GM21619 (cell line): ENCODE results near the gene PHACTR4.
"Not testable (repeated sequence)": the region's sequence is repeated elsewhere in the genome, so short reads cannot be mapped to it uniquely, and the experiment has no call there.

ENCODE experiments used
- ATAC-seq: cut with Tn5 transposase; IDR thresholded peaks from one replicate; pipeline ENCODE4 v1.9.1; 2021; ENCODE audit not compliant: unreplicated experiment

The PHACTR4 gene

DNA sequence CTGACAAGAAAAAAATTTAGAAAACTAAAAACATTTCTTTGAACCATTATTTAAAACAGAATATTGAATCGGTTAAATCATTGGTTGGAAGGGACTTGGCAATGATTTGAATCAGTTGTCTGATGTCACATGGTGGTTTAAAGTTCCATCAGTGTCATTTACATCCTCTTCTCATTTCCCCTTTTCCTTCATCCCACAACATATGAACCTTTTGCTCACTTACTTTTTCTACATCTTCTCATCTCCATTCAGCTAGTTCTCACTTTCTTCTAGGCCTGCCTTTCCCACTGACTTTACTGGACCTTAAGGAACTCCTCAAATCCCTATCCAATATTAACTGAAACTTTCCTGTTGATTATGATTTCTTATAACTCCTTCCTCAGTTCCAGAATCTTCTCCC, 58.5 kb downstream of the PHACTR4 start:
- ATAC-seq: no peak

- ATAC-seq: no peak
Observed at GRCh38 chr1:28428990-28429520, 59.5 kb downstream of the PHACTR4 start.

DNA sequence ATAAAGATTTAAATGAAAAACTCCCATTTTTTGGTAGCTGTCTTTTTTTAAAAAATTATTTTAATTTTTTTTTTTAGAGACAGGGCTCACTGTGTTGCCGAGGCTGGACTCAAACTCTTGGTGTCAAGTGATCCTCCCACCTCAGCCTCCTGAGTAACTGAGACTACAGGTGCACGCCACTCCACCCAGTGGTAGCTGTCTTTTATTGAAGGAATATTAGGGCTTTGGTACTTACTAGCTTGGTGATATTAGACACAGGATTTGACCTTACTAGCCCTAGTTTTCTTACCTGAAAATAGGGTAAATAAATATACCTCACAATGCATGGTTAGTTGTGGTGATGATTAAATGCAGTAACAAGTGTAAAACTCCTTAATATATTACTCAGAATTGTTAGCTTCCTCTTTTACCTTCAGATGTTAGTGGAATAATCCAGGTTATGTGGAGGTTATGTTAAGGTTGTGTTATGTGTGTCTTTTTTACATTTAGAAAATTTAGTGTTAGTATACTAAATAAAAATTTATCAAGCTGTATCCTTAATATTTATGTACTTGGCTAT, 66.8 kb downstream of the PHACTR4 start:
- no peak for ATAC-seq

GRCh38 chr1:28437264-28437923, 67.9 kb downstream of the PHACTR4 start:
- no peak for ATAC-seq

DNA sequence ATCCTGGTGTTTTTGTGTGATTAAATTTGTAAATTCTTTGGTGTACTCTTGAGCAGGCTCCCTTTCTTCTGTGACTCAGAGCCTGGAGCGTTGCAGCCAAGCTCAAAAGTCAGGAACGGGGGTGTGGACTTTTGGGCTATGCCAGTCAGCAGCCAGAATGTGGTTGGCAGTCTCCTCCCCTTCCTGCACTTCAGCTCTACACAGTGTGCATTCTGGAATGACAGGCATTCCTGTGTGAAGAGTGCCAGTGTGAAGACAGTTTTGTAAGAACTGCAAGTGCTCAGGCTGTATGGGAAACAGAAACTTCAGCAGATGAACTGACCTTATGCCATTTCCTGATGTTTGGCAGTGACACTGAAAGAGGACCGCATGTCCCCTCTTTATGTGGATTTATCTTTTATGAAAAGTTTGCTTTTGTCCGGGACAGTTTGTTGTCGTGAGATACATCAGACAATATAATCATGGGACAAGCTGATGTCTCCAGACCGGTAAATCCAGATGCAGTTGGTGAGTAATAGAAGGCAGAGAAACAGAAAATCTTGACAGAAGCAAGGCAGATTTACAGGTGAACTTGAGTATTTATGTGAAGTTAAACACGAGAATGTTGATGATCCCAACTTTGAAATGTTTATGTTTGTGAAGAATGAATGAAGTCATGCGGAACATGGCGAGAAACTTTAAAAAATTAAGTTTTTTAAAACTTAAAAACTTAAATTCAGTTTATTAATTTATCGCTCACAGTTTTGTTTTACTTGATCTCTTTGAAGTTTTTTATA, 68.6 kb downstream of the PHACTR4 start:
- ATAC-seq: no peak

- ATAC-seq: no peak
Observed at GRCh38 chr1:28439320-28439719, 69.8 kb downstream of the PHACTR4 start.

- ATAC-seq: no peak
Observed at GRCh38 chr1:28441674-28442073, 72.1 kb downstream of the PHACTR4 start.

- ATAC-seq: no peak
Observed at GRCh38 chr1:28443550-28443949, 74.0 kb downstream of the PHACTR4 start.

DNA sequence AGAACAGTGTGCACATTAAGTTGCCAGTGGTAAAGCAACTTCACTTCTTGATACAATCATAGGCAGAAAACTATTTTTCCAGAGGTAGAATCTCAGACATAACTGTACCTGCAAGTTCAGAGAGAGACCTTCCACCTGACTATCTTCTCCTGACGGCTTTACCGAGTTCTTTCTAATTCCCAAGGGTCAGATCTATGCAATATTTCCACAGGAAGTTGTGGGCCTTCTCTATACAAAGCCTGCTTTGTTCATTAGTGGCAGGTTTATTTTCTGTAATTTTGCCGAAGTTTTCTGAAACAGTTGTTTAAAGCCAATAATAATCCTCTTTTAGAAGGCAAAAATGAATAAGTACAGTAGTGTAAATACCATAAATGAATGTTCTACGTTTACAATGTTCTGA, 78.1 kb downstream of the PHACTR4 start:
- no peak for ATAC-seq

GRCh38 chr1:28448094-28448611, 78.6 kb downstream of the PHACTR4 start:
- ATAC-seq: not testable (repeated sequence)

GRCh38 chr1:28449904-28450303, 80.4 kb downstream of the PHACTR4 start:
- ATAC-seq: no peak

DNA sequence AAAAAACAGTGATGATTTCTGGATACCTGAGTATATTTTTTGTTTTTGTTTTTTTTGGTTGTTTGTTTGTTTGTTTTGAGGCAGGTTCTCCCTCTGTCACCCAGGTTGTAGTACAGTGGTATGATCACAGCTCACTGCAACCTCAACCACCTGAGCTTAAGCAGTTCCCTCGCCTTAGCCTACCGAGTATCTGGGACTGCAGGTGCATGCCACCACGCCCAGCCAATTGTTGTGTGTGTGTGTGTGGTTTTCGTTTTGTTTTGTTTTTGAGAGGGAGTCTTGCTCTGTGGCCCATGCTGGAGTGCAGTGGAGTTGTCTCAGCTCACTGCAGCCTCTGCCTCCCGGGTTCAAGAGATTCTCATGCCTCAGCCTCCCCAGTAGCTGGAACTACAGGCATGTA, 81.0 kb downstream of the PHACTR4 start:
- ATAC-seq: no peak

DNA sequence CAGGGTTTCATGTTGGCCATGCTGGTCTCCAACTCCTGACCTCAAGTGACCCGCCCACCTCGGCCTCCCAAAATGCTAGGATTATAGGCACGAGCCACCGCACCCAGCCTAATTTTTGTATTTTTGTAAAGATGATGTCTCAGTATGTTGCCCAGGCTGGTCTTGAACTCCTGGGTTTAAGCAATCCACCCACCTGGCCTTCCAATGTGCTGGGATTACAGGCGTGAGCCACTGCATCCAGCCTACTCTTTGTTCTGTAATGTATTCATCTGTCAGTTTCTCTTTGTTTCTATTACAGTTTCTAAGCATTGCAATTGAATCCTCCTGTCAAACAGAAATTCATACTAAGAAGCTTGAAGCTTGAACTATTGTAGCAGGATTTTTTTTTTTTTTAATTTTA, 81.5 kb downstream of the PHACTR4 start:
- ATAC-seq: no peak

- no peak for ATAC-seq
Observed at GRCh38 chr1:28456078-28456477, 86.5 kb downstream of the PHACTR4 start.

- no peak for ATAC-seq
Observed at GRCh38 chr1:28457678-28458077, 88.1 kb downstream of the PHACTR4 start.

GRCh38 chr1:28458237-28459228, 89.0 kb downstream of the PHACTR4 start:
- ATAC-seq: no peak

GRCh38 chr1:28466226-28466778, 96.8 kb downstream of the PHACTR4 start:
- no peak for ATAC-seq

DNA sequence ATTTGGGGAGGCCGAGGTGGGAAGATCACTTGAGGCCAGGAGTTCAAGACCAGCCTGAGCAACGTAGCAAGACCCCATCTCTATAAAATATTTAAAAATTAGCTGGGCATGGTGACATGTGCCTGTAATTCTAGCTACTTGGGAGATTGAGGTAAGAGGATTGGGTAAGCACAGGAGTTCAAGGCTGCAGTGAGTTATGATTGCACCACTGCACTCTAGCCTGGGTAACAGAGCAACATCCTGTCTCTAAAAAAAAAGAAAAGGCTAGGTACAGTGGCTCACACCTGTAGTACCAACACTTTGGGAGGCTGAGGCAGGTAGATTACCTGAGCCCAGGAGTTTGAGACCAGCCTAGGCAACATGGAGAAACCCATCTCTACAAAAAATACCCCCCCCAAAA, 100.6 kb downstream of the PHACTR4 start:
- ATAC-seq: no peak

DNA sequence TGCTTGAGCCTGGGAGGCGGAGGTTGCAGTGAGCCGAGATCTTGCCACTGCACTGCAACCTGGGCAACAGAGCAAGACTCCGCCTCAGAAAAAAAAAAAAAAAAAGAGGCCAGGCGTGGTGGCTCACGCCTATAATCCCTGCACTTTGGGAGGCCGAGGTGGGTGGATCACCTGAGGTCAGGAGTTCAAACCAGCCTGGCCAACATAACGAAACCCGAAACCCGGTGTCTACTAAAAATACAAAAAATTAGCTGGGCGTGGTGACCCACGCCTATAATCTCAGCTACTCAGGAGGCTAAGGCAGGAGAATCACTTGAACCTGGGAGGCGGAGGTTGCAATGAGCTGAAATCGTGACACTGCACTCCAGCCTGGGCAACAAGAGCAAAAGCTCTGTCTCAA, 110.0 kb downstream of the PHACTR4 start:
- not testable (repeated sequence) for ATAC-seq

GRCh38 chr1:28480308-28480707, 110.8 kb downstream of the PHACTR4 start:
- no peak for ATAC-seq
